Measurements from ENCODE around the gene CR1L.
"Not testable (repeated sequence)": the region's sequence is repeated elsewhere in the genome, so short reads cannot be mapped to it uniquely, and the experiment has no call there.

Gene CR1L

DNA sequence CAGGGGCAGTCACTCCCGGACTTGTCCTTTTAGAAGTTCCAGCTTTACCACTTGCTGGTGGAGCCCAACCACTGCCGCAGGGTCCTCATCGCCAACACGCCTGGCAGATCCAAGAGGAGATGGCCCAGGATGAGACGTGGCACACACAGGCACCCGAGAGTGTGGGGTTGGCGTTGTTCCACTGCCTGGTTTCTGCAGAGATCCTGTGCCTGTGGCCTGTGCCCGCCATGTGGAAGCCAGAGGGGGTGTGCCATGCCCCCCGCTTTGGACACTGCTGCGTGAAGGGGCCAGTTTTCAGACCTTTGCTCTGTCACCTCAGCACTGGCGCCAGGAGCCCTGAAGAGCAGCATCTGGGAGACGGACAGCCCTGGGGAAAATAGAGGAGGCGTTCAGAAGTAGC is 117.7 kb downstream of the CR1L start:
- TF ChIP-seq, protein P1, sequence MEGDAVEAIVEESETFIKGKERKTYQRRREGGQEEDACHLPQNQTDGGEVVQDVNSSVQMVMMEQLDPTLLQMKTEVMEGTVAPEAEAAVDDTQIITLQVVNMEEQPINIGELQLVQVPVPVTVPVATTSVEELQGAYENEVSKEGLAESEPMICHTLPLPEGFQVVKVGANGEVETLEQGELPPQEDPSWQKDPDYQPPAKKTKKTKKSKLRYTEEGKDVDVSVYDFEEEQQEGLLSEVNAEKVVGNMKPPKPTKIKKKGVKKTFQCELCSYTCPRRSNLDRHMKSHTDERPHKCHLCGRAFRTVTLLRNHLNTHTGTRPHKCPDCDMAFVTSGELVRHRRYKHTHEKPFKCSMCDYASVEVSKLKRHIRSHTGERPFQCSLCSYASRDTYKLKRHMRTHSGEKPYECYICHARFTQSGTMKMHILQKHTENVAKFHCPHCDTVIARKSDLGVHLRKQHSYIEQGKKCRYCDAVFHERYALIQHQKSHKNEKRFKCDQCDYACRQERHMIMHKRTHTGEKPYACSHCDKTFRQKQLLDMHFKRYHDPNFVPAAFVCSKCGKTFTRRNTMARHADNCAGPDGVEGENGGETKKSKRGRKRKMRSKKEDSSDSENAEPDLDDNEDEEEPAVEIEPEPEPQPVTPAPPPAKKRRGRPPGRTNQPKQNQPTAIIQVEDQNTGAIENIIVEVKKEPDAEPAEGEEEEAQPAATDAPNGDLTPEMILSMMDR (IDR thresholded peaks at IDR 0.05; ENCODE audit: low read depth, low read length): no peak
- DNase-seq: no peak

DNA sequence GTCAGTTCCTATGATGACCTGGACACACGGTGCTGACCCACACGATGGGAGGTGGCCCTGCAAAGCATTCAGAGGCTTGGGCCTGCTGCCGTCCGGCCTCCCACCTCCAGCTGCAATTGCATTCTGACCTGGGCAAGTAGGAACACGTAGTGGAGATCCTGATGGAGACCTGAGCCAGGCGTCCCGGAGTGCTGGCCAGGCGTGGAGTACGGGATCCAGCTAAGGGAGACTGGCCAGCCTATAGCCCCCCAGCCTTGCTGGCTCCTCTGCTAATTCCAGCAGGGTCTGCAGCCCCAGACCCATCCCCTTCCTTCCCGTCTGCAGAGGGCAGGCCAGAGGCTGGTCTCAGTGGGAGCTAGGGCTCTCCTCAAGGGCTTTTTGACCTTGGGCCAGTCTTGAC is 118.2 kb downstream of the CR1L start:
- H3K27me3 ChIP-seq (ENCODE audit: insufficient read depth, low read depth, severe bottlenecking): no peaks in the 10 kb centered on the region
- H3K27ac ChIP-seq: no peak overlapping the region
- peaks cover 3% of the 10 kb centered on the region for H3K9me3 ChIP-seq (ENCODE audit: severe bottlenecking)
- TF ChIP-seq, protein P1 (IDR thresholded peaks at IDR 0.05; ENCODE audit: low read depth, low read length): no peak
- peaks cover 90% of the 10 kb centered on the region for H3K36me3 ChIP-seq
- H3K4me3 ChIP-seq (ENCODE audit: low read depth, low read length): no peak overlapping the region
- DNase-seq: no peak

More for the DNA sequence above, 117.7 kb downstream of the CR1L start:
- Histone ChIP-seq H3K27ac (no peak overlapping the region), H3K36me3 (peaks cover 91% of the 10 kb centered on the region), H3K9me3 (ENCODE audit: severe bottlenecking) (peaks cover 3% of the 10 kb centered on the region), H3K27me3 (ENCODE audit: insufficient read depth, low read depth, severe bottlenecking) (no peaks in the 10 kb centered on the region), H3K4me3 (ENCODE audit: low read depth, low read length) (no peak overlapping the region)

DNA sequence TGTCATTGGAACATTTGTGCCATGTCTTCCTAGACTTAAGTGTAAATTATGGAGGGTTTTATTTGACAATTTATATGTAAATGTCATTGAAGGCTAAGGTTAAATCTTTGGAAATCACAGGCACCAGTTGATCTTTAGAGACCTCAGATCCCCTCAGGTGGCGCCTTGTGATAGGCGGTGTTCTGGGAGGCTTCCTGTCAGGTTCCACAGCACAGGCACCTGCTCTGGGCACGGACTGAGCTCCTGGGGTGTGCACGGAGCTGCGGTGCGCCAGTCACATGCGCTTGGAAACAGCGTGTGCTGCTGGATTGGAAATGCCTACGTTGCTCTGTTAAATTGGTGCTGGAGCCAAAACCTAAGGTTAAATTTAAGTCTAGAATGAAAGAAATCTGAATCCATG is 119.0 kb downstream of the CR1L start:
- H3K9me3 ChIP-seq (ENCODE audit: severe bottlenecking): peaks cover 3% of the 10 kb centered on the region
- H3K27ac ChIP-seq: no peak overlapping the region
- H3K36me3 ChIP-seq: peaks cover 90% of the 10 kb centered on the region
- H3K4me3 ChIP-seq (ENCODE audit: low read depth, low read length): no peak overlapping the region
- H3K27me3 ChIP-seq (ENCODE audit: insufficient read depth, low read depth, severe bottlenecking): no peaks in the 10 kb centered on the region
- DNase-seq: no peak
- TF ChIP-seq, protein P1 (IDR thresholded peaks at IDR 0.05; ENCODE audit: low read depth, low read length): no peak

DNA sequence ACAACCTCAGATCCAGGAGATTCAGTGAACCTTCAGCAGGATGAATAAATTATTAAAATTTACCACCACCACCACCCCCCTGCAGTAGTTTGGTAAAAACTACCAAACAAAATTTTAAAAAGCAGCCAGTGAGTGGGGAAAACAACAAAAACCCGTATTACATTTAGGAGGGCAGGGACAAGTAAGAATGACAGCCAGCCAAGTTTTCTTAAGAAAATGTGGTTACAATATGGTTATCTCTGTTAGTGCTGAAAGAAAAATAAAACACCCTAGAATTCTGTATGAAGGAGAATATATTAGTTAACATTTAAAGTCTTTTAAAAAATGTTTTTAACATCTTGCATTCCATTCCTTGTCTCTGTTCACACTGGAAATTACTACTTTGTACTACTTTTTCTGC is 121.6 kb downstream of the CR1L start:
- Histone ChIP-seq H3K36me3 (peaks cover 87% of the 10 kb centered on the region), H3K27ac (no peak overlapping the region)
- TF ChIP-seq, protein P1 (IDR thresholded peaks at IDR 0.05; ENCODE audit: low read depth, low read length): no peak

DNA sequence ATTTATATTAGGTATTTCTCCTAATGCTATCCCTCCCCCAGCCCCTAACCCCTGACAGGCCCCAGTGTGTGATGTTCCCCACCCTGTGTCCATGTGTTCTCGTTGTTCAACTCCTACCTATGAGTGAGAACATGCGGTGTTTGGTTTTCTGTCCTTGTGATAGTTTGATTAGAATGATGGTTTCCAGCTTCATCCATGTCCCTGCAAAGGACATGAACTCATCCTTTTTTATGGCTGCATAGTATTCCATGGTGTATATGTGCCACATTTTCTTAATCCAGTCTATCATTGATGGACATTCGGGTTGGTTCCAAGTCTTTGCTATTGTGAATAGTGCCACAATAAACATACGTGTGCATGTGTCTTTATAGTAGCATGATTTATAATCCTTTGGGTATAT is 125.6 kb downstream of the CR1L start:
- peaks cover 72% of the 10 kb centered on the region for H3K36me3 ChIP-seq
- not testable (repeated sequence) for DNase-seq; H3K4me3 ChIP-seq (ENCODE audit: low read depth, low read length); H3K27ac ChIP-seq; H3K9me3 ChIP-seq (ENCODE audit: severe bottlenecking); H3K27me3 ChIP-seq (ENCODE audit: insufficient read depth, low read depth, severe bottlenecking)

More for the DNA sequence above, 121.6 kb downstream of the CR1L start:
- Histone ChIP-seq H3K4me3 (ENCODE audit: low read depth, low read length) (no peak overlapping the region), H3K9me3 (ENCODE audit: severe bottlenecking) (peaks cover 11% of the 10 kb centered on the region), H3K27me3 (ENCODE audit: insufficient read depth, low read depth, severe bottlenecking) (no peaks in the 10 kb centered on the region)
- no peak for DNase-seq
